CD1c-positive myeloid dendritic cell (primary cell): ENCODE results near the gene EIF3B.
A peak's percentile ranks its signal among the peaks of the same experiment; 100 is the strongest.
"Not testable (repeated sequence)": the region's sequence is repeated elsewhere in the genome, so short reads cannot be mapped to it uniquely, and the experiment has no call there.

Experiments used
- DNase-seq: peaks from one replicate; pipeline ENCODE4 v3.0.0-alpha.2; 2016; ENCODE audit errors: extremely low spot score

Gene EIF3B

GRCh38 chr7:2354186-2354938, at the start of gene EIF3B:
Gene EIF3B, plus strand, starts transcription at chr7:2354827. Its CDS starts 95 bp downstream, at chr7:2354922.
- peak; percentile 96 for DNase-seq

DNA sequence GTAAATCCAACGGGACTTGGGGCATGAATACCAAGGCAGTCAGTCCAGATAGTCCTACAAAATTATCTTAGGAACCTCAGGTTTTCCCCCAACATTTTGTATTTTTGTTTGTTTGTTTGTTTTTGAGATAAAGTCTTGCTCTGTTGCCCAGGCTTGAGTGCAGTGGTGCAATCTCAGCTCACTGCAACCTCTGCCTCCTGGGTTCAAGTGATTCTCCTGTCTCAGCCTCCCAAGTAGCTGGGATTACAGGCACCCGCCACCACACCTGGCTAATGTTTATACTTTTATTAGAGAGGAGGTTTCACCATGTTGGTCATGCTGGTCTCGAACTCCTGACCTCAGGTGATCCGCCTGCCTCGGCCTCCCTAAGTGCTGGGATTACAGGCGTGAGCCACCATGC, 49.4 kb upstream of the EIF3B start:
- DNase-seq, result not testable (repeated sequence)

DNA sequence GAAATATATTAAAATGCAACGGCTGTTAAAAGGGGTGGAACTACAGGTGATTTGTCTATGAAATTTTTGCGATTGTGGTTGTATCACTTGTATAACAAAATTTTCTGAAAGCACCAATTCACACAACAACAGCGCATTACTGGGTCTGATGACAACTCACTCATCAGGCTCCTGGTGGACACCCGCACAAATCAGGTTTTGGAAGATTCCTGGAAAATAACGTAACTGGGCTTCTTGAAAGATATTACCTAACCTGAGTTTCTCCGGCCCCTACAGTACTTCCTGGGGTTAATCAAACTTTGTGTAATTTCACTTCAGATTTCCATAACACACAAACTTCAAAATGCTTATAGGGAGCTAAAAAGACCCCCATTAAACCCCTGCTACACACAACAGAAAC, 47.9 kb upstream of the EIF3B start:
- peak; percentile 66 for DNase-seq

GRCh38 chr7:2307690-2308107, 46.9 kb upstream of the EIF3B start:
- DNase-seq, result peak; percentile 91

- DNase-seq, result peak; percentile 36
These were observed 44.7 kb upstream of the EIF3B start for GRCh38 chr7:2309889-2310331.

DNA sequence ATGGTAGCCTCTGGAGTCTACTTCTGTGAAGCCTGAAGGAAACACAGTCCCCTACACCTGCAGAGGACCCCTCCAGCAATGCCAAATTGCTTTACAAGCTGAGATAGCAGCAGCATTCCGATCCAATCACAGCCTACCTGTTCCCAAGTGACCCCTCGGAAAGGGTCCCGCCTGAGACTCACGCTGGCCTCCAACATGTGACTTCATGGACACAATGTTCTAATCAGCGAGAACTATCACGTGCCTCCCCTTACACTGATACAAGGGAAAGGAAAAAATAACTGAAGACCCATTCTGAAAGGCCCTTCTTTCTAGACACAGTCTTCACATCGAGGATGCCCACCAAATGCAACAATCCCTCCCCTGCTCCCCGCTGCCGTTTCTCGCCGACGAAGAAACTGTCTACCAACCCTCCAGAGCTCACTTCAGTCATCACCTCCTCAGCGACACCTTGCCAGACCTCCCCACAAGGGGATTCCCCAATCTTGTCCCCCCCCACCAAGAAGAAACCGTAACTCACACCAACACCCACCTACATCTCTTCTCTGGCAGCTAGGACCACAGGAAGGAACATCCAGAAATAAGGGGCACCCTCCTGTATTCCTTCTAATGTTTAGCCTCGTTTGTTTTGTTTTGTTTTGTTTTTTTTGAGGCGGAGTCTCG, 42.2 kb upstream of the EIF3B start:
- no peak for DNase-seq

DNA sequence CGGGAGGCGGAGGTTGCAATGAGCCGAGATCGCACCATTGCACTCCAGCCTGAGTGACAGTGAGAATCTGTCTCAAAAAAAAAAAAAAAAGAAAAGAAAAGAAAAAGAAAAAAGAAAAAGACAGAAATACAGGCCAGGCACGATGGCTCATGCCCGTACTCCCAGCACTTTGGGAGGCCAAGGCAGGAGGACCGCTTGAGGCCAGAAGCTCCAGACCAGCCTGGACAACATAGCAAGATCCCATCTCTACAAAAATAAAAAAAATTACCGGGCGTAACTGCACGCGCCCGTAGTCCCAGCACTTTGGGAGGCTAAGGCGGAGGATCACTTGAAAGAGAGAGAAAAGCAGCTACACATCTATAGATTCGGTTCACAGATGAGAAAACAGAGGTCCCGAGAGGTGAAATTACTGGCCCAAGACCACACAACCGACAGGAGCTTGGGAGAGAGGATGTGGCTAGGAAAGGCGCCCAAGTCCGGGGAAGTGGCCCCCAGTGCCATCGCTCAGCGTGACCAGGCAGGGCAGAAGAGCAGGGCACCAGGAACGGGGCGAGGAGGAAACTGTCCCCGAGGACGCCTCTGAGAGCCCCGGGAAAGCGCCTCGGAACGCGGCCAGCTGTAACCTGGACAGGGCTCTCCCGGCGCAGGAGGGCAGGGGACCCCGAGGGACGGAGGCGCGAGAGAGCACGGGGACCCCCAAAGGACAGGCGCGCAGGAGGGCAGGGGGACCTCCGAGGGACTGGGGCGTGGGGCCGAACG, 41.0 kb upstream of the EIF3B start:
- DNase-seq, result peak; percentile 56

DNA sequence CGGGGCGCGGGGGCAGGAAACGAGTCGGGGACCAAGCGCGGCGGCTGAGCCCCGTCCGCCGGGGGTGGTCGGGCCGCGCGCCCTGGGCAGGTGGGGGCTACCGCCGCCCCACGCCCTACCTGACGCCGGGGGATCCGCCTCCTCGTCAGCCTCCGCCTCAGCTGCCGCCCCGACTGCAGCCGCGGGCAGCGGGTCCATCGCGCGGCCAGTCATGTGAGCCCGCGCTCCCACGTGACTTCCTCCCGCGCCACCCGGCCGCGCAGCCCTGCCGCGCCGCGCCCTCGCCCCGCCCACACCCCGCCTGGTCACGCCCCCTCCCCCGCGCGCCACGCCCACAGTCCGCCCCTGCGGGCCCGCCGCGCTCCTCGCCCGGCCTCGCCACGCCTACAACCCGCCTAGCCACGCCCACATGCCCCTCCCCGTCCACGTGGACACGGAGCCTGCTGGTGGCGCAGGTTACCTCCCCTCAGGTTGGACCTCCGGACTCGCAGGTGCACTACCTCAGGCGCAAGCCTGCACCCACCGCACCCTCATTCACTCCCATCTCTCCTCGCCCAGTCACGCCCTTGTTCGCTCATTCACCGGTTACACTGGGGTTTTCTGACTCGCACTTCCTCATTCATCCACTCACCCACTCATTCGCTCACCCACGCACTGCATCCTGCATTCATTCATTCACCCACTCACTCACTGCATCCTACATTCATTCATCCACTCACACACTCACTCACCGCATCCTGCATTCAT, 40.2 kb upstream of the EIF3B start, which contains the start of gene SNX8:
Gene SNX8 (minus strand): TSS at position 233 of the 747 bp plus-strand sequence. CDS start 20 bp downstream, at position 213.
- DNase-seq, result peak; percentile 96

- not testable (repeated sequence) for DNase-seq
These were observed 39.6 kb upstream of the EIF3B start for GRCh38 chr7:2314956-2315530.

DNA sequence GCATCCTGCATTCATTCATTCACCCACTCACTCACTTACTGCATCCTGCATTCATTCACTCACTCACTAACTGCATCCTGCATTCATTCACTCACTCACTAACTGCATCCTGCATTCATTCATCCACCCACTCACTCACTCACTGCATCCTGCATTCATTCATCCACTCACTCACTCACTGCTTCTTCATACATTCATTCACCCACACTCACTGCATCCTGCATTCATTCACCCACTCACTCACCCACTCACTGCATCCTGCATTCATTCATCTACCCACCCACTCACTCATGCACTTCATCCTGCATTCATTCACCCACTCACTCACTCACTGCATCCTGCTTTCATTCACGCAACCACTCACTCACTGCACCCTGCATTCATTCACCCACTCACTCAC, 38.8 kb upstream of the EIF3B start:
- DNase-seq, result no peak

- no peak for DNase-seq
These were observed 38.0 kb upstream of the EIF3B start for GRCh38 chr7:2316578-2316977.

- DNase-seq, result peak; percentile 36
These were observed 36.9 kb upstream of the EIF3B start for GRCh38 chr7:2317556-2318293.

GRCh38 chr7:2321020-2321419, 33.6 kb upstream of the EIF3B start:
- DNase-seq, result no peak

DNA sequence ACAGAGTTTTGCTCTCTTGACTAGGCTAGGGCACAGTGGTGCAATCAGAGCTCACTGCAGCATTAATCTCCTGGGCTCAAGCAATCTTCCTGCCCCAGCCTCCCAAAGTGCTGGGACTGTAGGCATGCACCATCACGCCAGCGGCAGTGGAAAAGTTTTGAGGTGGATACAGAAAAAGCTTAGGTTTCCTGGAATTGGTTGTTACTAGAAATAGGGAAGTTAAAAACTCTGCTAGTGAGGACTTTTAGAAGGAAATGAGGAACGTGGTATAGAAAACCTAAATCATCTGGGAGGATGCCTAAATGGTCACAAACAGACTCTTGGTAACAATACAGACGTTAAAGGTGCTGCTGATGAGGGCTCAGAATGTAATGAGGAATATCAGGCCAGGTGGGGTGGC, 29.5 kb upstream of the EIF3B start:
- peak; percentile 85 for DNase-seq

- DNase-seq, result peak; percentile 79
These were observed 27.7 kb upstream of the EIF3B start for GRCh38 chr7:2326951-2327350.

GRCh38 chr7:2330493-2330892, 24.1 kb upstream of the EIF3B start:
- DNase-seq, result no peak

DNA sequence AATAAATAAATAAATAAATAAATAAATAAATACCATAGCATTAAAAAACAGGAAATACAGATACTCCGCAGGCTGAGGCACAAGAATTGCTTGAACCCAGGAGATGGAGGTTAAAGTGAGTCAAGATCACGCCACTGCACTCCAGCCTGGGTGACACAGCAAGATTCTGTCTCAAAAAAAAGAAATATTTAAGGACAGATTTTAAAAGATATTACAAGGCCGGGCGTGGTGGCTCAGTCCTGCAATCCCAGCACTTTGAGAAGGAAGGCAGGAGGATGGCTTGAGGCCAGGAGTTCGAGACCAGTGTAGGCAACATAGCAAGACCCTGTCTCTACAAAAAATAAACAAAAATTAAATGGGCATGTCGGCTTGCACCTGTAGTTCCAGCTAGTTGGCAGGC, 22.9 kb upstream of the EIF3B start:
- DNase-seq, result peak; percentile 44

DNA sequence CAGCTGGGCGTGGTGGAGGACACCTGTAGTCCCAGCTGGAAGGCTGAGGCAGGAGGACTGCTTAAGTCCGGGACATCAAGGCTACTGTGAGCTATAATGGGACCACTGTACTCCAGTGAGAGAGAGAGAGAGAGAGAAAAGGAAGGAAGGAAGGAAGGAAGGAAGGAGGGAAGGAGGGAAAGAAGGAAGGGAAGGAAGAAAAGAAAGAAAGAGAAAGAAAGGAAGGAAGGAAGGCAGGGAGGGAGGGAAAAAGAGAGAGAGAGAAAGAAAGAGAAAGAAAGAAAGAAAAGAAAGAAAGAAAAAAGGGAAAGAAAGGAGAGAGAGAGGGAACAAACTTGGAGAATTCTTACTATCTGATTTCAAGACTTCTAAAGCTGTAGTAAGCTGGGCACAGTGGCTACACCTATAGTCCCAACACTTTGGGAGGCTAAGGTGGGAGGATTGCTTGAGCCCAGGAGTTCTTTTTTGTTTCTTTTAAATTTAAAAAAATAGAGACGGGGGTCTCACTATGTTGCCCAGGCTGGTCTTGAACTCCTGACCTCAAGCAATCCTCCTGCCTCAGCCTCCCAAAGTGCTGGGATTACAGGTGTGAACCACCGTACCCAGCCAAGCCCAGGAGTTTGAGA, 21.9 kb upstream of the EIF3B start:
- DNase-seq, result not testable (repeated sequence)

DNA sequence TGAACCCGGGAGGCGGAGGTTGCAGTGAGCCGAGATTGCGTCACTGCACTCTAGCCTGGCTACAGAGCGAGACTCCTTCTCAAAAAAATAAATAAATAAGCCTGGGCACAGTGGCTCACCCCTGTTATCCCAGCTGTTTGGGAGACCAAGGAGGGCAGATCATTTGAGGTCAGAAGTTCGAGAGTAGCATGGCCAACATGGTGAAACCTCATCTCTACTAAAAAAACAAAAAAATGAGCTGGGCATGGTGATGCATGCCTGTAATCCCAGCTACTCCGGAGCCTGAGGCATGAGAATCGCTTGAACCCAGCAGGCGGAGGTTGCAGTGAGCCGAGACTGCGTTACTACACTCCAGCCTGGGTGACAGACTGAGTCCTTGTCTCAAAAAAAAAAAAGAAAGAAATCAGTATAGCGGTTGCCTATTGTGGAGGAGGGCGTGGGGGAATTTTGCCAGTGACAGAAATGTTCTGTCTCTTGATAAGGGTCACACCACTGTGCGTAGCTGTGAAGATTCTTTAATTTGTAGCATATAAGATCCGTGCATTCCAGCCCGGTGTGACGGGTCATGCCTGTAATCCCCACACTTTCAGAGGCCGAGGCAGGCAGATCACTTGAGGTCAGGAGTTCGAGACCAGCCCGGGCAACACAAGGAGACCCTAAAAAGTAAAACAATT, 17.9 kb upstream of the EIF3B start:
- no peak for DNase-seq
